K562 (cell line): ENCODE data around the gene MUC3A. TPM values are rescaled to one million over a fixed set of nuclear protein-coding genes. Genes with fewer than 3 reads are reported as not detected.

Source experiments
- ATAC-seq: fragments of 200-7000 bp; cut with Tn5 transposase; 3 replicates; pipeline ENCODE4 v1.9.1; 2020; ENCODE audit warnings: moderate library complexity
- BruUV-seq: library from RNA; stranded (reverse); fragments of 400-500 nt; replicated peaks from 2 replicates; lab custom pipeline; 2021; lab: Mats Ljungman, UMichigan
- CTCF ChIA-PET: fragments of 300-600 bp; formaldehyde crosslinking; extraction: SDS; loops from one replicate; lab custom pipeline; 2021; ENCODE audit warnings: low intra/inter-chr PET ratio; lab: Yijun Ruan, JAX
- POLR2A ChIA-PET: fragments of 300-600, 350-650 bp; sonication (Branson Sonifier 250); formaldehyde crosslinking; extraction: SDS; loops from one replicate; lab custom pipeline; 2021; ENCODE audit warnings: antibody characterized with exemption, inconsistent platforms; lab: Yijun Ruan, JAX
- DNase-seq, 4 experiments: peaks; one replicate each; pipeline versions ENCODE4 v3.0.0 to v3.0.0-alpha.2; 2011 to 2018; ENCODE audit warnings: low spot score in 3 of 4, mixed read lengths in 3 of 4; ENCODE audit errors: extremely low read depth in 1 of 4
- FAIRE-seq: peaks from 2 replicates; lab custom pipeline; 2011; peaks lifted over from hg19 to GRCh38; lab: Jason Lieb, UNC
- H2AFZ ChIP-seq: 2 replicates; pipeline ENCODE4 v1.6.0; 2011; ENCODE audit warnings: low read depth, low read length, control low read depth, inconsistent platforms
- H3K27ac ChIP-seq: fragments of 200-600 bp; 3 replicates; pipeline ENCODE4 v1.8.0; 2011; ENCODE audit warnings: low read depth, mild to moderate bottlenecking, control low read depth, inconsistent platforms, low read length, moderate library complexity, mixed read lengths; ENCODE audit errors: extremely low read depth
- H3K27me3 ChIP-seq, 2 experiments: fragments of 300-600 bp in 1 of 2; 2 replicates in 1 of 2; 3 replicates in 1 of 2; pipeline versions ENCODE4 v1.6.0 to v1.8.0; 2011; ENCODE audit warnings: inconsistent platforms in 2 of 2, low read length in 2 of 2, mild to moderate bottlenecking in 1 of 2, mixed read lengths in 1 of 2, moderate library complexity in 1 of 2; ENCODE audit not compliant: control insufficient read depth in 2 of 2, insufficient read depth in 2 of 2
- H3K36me3 ChIP-seq: fragments of 300-600 bp; 3 replicates; pipeline ENCODE4 v1.8.0; 2011; ENCODE audit warnings: mild to moderate bottlenecking, low read length, inconsistent platforms; ENCODE audit not compliant: control insufficient read depth, insufficient read depth
- H3K4me1 ChIP-seq, 2 experiments: fragments of 200-600 bp in 1 of 2; replicated peaks in 1 of 2; 2 replicates in 1 of 2; 3 replicates in 1 of 2; pipeline versions ENCODE4 v1.5.1 to v1.8.0; 2011; ENCODE audit warnings: inconsistent platforms in 2 of 2, low read length in 2 of 2, mild to moderate bottlenecking in 1 of 2, mixed read lengths in 1 of 2, moderate library complexity in 1 of 2; ENCODE audit not compliant: control insufficient read depth in 2 of 2, insufficient read depth in 2 of 2
- H3K4me2 ChIP-seq: 2 replicates; pipeline ENCODE4 v1.6.1; 2011; ENCODE audit warnings: low read length, control low read depth, inconsistent platforms, mixed read lengths; ENCODE audit not compliant: insufficient read depth
- H3K4me3 ChIP-seq: fragments of 200-600 bp; sonication (generic), shearing (Covaris generic); 2 replicates; pipeline ENCODE4 v1.5.1; 2016; ENCODE audit warnings: control low read depth, inconsistent platforms
- H3K79me2 ChIP-seq: fragments of 200-600 bp; 3 replicates; pipeline ENCODE4 v1.8.0; 2011; ENCODE audit warnings: low read length, inconsistent platforms; ENCODE audit not compliant: control insufficient read depth, insufficient read depth
- H3K9ac ChIP-seq, 2 experiments: 2 replicates each; pipeline versions ENCODE4 v1.6.0 to v1.6.1; 2011; ENCODE audit warnings: low read depth in 2 of 2, low read length in 2 of 2, control low read depth in 1 of 2, inconsistent platforms in 1 of 2, mild to moderate bottlenecking in 1 of 2, mixed read lengths in 1 of 2; ENCODE audit not compliant: insufficient read depth in 1 of 2
- H3K9me1 ChIP-seq: one replicate; pipeline ENCODE4 v1.6.0; 2011; ENCODE audit warnings: inconsistent platforms, mild to moderate bottlenecking, low read length, moderate library complexity; ENCODE audit not compliant: control insufficient read depth, insufficient read depth
- H3K9me3 ChIP-seq: replicated peaks from 2 replicates; pipeline ENCODE4 v1.5.1; 2011; ENCODE audit warnings: low read depth, low read length, inconsistent platforms; ENCODE audit not compliant: control insufficient read depth, insufficient read depth
- H4K20me1 ChIP-seq: replicated peaks from 2 replicates; pipeline ENCODE4 v1.6.1; 2011; ENCODE audit warnings: low read length, inconsistent platforms, mixed read lengths; ENCODE audit not compliant: control insufficient read depth, insufficient read depth
- CEBPG ChIP-seq, 3 experiments: fragments of 200-800 bp in 1 of 3; sonication (Bioruptor generic) in 1 of 3; sonication (generic) in 1 of 3; formaldehyde crosslinking in 1 of 3; IDR thresholded peaks in 2 of 3; conservative IDR thresholded peaks in 1 of 3; 2 replicates each; pipeline versions ENCODE4 v1.6.1 to v1.8.0; 2016 to 2022; ENCODE audit warnings: missing compliant biosample characterization in 2 of 3, missing genetic modification characterization in 2 of 3, mild to moderate bottlenecking in 1 of 3, missing genetic modification reagents in 1 of 3
- EP400 ChIP-seq: fragments of 450-650 bp; IDR thresholded peaks from 2 replicates; pipeline ENCODE4 v1.6.1; 2017; ENCODE audit warnings: antibody characterized with exemption, mild to moderate bottlenecking, moderate library complexity
- SOX6 ChIP-seq: fragments of 450-650 bp; IDR thresholded peaks from 2 replicates; pipeline ENCODE4 v1.6.1; 2014; ENCODE audit warnings: mild to moderate bottlenecking
- WGBS: fragments of 100-300 bp; shearing (Covaris generic); methylation state at CpG from one replicate; pipeline ENCODE4 v1.1.6; 2016; ENCODE audit warnings: low coverage, mixed read lengths; ENCODE audit not compliant: insufficient coverage; ENCODE audit errors: missing lambda C conversion rate; 5-methylcytosine and 5-hydroxymethylcytosine counted together
- in situ Hi-C: fragments of 300-500 bp; cut with MboI; formaldehyde crosslinking; loops from 4 replicates; pipeline ENCODE4 v1.15.0; 2018; ENCODE audit warnings: inconsistent platforms, mixed read lengths
- intact Hi-C: fragments of 100-400 bp; cut with micrococcal nuclease; formaldehyde crosslinking; loops from 2 replicates; pipeline ENCODE4 v1.14.2; 2022
- polyA plus RNA-seq, 8 experiments: library from polyadenylated mRNA; depleted of rRNA in 4 of 8; stranded (reverse) in 5 of 8; unstranded in 3 of 8; fragments of >200 nt; fragmentation: Nextera tagmentation in 2 of 8; fragmentation: Illumina TruSeq in 1 of 8; extraction: Ambion mirVana in 2 of 8; extraction: Trizol in 1 of 8; gene quantifications; 2 replicates each; pipeline versions ENCODE4 v1.2.1 to v1.2.3, GENCODE V29; 2011 to 2014; ENCODE audit warnings: inconsistent platforms in 1 of 8, missing spikeins in 1 of 8
- total RNA-seq, 7 experiments: library from RNA; depleted of rRNA in 6 of 7; stranded (reverse); fragments of >200 nt in 6 of 7; fragmentation: Illumina TruSeq in 2 of 7; extraction: Trizol in 2 of 7; gene quantifications; 2 replicates each; pipeline versions ENCODE4 v1.2.1 to v1.2.3, GENCODE V29; 2011 to 2021; ENCODE audit warnings: low replicate concordance in 1 of 7
- TF ChIP-seq, protein P1 (sequence below), 2 experiments: fragments of 150-350 bp in 1 of 2; IDR thresholded peaks; 2 replicates each; pipeline ENCODE4 v1.6.1; 2012 to 2016; ENCODE audit warnings: low read depth in 2 of 2, low read length in 2 of 2, mild to moderate bottlenecking in 1 of 2, moderate library complexity in 1 of 2
- TF ChIP-seq, protein P2 (sequence below): IDR thresholded peaks from 2 replicates; pipeline ENCODE4 v1.6.1; 2016; ENCODE audit warnings: missing genetic modification characterization, missing compliant biosample characterization
- TF ChIP-seq, protein P3 (sequence below), 2 experiments: fragments of 450-650 bp; IDR thresholded peaks; 2 replicates each; pipeline ENCODE4 v1.6.1; 2016
- TF ChIP-seq, protein P4 (sequence below), 2 experiments: fragments of 450-650 bp; conservative IDR thresholded peaks; 2 replicates each; pipeline ENCODE4 v1.6.1; 2017; ENCODE audit warnings: mild to moderate bottlenecking in 2 of 2, moderate library complexity in 2 of 2
- TF ChIP-seq, protein P5 (sequence below): fragments of 150-350 bp; conservative IDR thresholded peaks from 2 replicates; pipeline ENCODE4 v1.6.1; 2014; ENCODE audit warnings: low read length

The MUC3A gene
- total and polyA plus RNA-seq, 9 of the 15 experiments (the other 6 are each of a cell fraction or from before 2014, with no cell fraction given) = 0.06 to 2.2 (median 0.20) TPM; not detected in 1

DNA sequence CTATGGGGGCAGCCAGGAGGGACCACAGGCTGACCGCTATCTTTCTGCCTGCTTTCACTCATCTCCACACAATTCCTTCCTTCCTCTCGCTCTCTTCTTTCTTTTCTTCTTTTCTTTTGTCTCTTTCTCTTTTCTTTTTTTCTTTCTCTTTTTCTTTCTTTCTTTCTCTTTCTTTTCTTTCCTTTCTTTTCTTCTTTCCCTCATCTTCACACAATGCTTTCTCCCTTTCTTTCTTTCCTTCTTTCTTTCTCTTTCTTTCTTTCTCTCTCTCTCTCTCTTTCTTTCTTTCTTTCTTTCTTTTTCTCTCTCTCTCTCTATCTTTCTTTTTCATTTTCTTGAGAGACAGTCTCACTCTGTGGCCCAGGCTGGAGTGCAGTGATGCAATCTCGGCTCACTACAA, 13.2 kb downstream of the MUC3A start:
- Histone ChIP-seq H3K79me2 (no peaks in the 10 kb centered on the region), H3K36me3 (no peaks in the 10 kb centered on the region), H3K9me1 (peaks cover 10% of the 10 kb centered on the region), H3K4me1 (peaks cover 12 to 25% of the 10 kb centered on the region in 2 experiments; a peak in 4 of 5 replicates), H3K27ac (no peak overlapping the region), H3K9me3 (no peaks in the 10 kb centered on the region), H4K20me1 (peaks cover 16% of the 10 kb centered on the region), H3K4me2 (no peak overlapping the region), H3K4me3 (no peak overlapping the region), H2AFZ (no peak overlapping the region), H3K9ac (no peak overlapping the region), H3K27me3 (peaks cover 47 to 80% of the 10 kb centered on the region in 2 experiments)
- no TSS peak for BruUV-seq
- FAIRE-seq (no peak), DNase-seq (no peak), ATAC-seq (no peak)
- intact Hi-C loops = no loop called here
- 2% methylated on average over 3 of the region's 3 CpGs for WGBS
- ChIA-PET POLR2A (no interaction called here), CTCF (no interaction called here)
- in situ Hi-C loops = no loop called here
- TF ChIP-seq, protein P1, sequence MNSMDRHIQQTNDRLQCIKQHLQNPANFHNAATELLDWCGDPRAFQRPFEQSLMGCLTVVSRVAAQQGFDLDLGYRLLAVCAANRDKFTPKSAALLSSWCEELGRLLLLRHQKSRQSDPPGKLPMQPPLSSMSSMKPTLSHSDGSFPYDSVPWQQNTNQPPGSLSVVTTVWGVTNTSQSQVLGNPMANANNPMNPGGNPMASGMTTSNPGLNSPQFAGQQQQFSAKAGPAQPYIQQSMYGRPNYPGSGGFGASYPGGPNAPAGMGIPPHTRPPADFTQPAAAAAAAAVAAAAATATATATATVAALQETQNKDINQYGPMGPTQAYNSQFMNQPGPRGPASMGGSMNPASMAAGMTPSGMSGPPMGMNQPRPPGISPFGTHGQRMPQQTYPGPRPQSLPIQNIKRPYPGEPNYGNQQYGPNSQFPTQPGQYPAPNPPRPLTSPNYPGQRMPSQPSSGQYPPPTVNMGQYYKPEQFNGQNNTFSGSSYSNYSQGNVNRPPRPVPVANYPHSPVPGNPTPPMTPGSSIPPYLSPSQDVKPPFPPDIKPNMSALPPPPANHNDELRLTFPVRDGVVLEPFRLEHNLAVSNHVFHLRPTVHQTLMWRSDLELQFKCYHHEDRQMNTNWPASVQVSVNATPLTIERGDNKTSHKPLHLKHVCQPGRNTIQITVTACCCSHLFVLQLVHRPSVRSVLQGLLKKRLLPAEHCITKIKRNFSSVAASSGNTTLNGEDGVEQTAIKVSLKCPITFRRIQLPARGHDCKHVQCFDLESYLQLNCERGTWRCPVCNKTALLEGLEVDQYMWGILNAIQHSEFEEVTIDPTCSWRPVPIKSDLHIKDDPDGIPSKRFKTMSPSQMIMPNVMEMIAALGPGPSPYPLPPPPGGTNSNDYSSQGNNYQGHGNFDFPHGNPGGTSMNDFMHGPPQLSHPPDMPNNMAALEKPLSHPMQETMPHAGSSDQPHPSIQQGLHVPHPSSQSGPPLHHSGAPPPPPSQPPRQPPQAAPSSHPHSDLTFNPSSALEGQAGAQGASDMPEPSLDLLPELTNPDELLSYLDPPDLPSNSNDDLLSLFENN (IDR thresholded peaks at IDR 0.05; ENCODE audit: low read depth in 2 of 2, low read length in 2 of 2) = no peak
- TF ChIP-seq, protein P2, sequence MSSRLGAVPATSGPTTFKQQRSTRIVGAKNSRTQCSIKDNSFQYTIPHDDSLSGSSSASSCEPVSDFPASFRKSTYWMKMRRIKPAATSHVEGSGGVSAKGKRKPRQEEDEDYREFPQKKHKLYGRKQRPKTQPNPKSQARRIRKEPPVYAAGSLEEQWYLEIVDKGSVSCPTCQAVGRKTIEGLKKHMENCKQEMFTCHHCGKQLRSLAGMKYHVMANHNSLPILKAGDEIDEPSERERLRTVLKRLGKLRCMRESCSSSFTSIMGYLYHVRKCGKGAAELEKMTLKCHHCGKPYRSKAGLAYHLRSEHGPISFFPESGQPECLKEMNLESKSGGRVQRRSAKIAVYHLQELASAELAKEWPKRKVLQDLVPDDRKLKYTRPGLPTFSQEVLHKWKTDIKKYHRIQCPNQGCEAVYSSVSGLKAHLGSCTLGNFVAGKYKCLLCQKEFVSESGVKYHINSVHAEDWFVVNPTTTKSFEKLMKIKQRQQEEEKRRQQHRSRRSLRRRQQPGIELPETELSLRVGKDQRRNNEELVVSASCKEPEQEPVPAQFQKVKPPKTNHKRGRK = peak; percentile 95
- TF ChIP-seq, protein P3, sequence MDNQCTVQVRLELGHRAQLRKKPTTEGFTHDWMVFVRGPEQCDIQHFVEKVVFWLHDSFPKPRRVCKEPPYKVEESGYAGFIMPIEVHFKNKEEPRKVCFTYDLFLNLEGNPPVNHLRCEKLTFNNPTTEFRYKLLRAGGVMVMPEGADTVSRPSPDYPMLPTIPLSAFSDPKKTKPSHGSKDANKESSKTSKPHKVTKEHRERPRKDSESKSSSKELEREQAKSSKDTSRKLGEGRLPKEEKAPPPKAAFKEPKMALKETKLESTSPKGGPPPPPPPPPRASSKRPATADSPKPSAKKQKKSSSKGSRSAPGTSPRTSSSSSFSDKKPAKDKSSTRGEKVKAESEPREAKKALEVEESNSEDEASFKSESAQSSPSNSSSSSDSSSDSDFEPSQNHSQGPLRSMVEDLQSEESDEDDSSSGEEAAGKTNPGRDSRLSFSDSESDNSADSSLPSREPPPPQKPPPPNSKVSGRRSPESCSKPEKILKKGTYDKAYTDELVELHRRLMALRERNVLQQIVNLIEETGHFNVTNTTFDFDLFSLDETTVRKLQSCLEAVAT (IDR thresholded peaks at IDR 0.05) = no peak
- TF ChIP-seq EP400 (no peak), SOX6 (no peak), CEBPG (CRISPR knock-in tag; IDR thresholded peaks at IDR 0.05) (0 out of 2 replicates have a peak, but pooled peaks have one; percentile 16), CEBPG (tag; conservative IDR thresholded peaks at IDR 0.05 in 1 of 2, IDR thresholded peaks at IDR 0.05 in 1 of 2) (no peak)
- TF ChIP-seq, protein P4, sequence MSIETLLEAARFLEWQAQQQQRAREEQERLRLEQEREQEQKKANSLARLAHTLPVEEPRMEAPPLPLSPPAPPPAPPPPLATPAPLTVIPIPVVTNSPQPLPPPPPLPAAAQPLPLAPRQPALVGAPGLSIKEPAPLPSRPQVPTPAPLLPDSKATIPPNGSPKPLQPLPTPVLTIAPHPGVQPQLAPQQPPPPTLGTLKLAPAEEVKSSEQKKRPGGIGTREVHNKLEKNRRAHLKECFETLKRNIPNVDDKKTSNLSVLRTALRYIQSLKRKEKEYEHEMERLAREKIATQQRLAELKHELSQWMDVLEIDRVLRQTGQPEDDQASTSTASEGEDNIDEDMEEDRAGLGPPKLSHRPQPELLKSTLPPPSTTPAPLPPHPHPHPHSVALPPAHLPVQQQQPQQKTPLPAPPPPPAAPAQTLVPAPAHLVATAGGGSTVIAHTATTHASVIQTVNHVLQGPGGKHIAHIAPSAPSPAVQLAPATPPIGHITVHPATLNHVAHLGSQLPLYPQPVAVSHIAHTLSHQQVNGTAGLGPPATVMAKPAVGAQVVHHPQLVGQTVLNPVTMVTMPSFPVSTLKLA (conservative IDR thresholded peaks at IDR 0.05) = no peak
- TF ChIP-seq, protein P5, sequence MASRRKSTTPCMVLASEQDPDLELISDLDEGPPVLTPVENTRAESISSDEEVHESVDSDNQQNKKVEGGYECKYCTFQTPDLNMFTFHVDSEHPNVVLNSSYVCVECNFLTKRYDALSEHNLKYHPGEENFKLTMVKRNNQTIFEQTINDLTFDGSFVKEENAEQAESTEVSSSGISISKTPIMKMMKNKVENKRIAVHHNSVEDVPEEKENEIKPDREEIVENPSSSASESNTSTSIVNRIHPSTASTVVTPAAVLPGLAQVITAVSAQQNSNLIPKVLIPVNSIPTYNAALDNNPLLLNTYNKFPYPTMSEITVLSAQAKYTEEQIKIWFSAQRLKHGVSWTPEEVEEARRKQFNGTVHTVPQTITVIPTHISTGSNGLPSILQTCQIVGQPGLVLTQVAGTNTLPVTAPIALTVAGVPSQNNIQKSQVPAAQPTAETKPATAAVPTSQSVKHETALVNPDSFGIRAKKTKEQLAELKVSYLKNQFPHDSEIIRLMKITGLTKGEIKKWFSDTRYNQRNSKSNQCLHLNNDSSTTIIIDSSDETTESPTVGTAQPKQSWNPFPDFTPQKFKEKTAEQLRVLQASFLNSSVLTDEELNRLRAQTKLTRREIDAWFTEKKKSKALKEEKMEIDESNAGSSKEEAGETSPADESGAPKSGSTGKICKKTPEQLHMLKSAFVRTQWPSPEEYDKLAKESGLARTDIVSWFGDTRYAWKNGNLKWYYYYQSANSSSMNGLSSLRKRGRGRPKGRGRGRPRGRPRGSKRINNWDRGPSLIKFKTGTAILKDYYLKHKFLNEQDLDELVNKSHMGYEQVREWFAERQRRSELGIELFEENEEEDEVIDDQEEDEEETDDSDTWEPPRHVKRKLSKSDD = no peak
